GM19372 (cell line): ENCODE data around the gene DMTF1.

Experiments
- ATAC-seq: cut with Tn5 transposase; IDR thresholded peaks from one replicate; pipeline ENCODE4 v1.9.1; 2021; ENCODE audit warnings: mild to moderate bottlenecking, low read depth, moderate library complexity; ENCODE audit not compliant: unreplicated experiment

DMTF1 gene

DNA sequence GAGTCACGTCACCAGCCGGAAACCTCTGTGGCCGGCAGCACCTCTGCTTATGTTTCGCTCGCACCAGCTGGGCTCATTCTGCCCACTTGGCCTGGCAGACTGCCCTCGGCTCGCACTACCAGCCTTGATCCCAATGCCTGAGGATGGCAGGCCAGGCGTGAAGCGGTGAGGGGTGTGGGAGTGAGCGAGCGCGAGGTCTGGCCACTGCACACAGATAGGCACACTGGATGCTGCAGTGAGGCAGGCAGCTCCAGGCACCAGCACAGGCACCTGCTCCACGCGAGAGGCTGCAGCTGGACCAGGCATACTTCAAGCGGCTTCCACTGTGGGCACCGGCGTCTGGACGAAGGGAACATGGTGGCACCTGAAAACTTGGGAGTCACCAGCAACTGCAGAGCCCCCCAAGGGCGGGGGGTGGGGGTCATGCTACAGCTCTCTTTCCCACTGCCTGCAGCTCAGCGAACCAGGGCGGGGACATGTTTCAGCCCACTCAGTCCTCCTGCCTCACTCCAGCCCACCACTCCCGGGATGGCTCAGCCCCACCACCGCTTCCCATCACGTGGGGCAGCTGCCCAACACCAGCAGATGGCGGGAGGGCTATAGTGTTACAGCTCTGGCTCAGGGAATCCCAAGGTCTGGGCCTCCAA is 5.4 kb upstream of the DMTF1 start:
- ATAC-seq, result no peak

- no peak for ATAC-seq
Observed at GRCh38 chr7:87147500-87147899, 4.8 kb upstream of the DMTF1 start.

GRCh38 chr7:87148332-87148955 is 3.8 kb upstream of the DMTF1 start:
- ATAC-seq, result no peak

DNA sequence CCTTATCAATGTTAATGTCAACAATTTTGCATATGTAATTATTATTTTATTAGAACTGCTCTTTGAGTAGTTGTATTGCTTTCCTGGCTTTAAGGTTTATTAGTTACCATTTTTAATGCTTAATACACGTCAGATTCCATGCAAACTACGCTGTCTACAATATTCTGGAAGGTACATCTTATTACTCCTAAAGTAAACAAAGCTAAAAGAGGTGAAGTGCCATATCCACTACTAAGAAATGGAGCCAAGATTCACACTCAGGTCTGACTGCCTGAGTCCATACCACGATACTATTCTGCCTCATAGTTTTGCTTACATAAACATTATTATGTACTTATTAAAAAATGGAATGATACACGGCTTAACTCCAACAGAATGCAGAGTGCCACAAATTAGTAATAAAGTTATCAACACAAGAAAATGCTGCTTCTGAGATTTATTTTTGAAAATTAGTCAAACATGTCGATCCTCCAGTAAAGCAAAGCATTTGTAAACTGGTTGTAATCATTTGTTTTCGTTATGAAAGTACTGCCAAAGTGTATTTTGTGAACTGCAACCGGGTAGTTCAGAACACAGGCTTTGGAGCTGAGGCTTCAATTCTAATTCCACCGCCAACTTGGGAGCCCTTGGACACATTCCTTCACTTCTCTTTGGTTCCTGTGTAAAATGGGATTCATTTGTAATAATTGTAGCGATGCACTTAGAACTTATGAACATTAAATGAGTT is 1.1 kb upstream of the DMTF1 start:
- no peak for ATAC-seq

DNA sequence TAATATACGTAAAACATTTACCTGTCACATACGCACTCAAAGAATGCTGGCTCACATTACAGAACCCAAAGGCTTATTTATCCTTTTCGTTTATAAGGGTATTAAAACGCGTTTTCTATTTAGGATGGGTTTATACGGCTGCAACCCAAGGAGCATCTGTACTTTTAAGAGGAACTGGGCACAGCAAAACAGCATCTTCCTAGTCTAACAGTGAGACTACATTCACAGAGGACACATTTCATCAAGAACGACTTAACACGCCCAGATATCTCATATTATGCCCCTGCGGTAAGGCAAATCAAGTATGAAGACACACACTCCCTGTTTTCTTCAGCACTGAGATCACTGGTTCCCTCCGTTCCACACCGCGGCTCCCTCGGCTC is 533 bp upstream of the DMTF1 start:
- no peak for ATAC-seq

DNA sequence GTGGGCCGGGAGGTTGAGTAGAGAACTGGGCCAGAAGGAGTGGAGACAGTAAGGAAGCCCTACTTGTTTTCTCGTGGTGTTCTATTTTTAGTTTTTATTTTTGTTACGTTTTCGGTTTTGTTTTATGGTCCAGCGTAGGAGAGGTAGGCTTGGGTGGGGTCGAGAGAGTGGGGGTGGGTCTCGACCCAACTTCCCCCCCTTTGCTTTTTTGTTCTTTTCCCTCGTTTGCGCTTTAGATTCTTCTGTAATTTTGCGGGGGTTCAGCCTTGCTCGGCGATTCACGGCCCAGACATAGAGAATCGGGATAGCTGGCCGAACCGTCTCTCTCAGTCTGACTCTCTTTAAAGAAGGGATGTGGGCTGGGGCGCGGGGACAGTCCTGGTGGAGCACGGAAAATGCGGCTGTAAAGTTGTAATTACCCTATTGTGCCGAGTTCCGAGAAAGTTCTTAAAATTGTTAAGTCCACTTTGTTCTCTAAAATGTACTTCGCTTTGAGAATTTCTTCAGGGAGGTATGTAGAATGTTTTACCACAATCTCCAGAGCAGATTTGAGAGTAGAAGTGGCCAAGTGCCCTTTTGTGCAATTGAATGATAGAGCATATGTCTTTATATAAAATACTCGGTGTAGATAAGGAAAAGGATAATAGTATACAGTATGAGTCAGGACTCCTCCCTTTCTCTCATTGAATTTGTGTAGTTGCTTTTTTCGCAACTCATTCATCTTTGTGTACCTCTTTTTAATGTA is 816 bp downstream of the DMTF1 start:
- peak; percentile 7 for ATAC-seq

DNA sequence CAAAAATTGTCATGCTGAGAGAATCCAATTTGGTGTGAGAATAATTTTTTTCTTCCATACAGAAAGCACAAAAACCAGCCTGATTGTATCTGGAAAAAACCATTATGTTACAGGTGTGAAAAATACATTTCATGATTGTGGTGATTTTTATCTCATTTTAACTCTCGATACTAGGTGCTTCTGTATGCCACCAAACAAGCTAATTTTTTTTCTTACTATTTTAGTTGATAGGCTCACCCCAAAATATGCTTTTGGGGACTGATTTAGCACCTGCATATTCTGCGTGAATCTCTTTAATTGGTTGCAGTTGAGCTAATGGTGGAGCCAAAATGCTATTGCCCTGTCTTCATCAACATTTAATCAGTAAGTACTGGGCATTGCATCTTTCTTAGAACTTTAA is 1.9 kb downstream of the DMTF1 start:
- no peak for ATAC-seq

GRCh38 chr7:87154569-87154968 is 2.3 kb downstream of the DMTF1 start:
- ATAC-seq, result no peak

- no peak for ATAC-seq
Observed at GRCh38 chr7:87155788-87156187, 3.5 kb downstream of the DMTF1 start.

DNA sequence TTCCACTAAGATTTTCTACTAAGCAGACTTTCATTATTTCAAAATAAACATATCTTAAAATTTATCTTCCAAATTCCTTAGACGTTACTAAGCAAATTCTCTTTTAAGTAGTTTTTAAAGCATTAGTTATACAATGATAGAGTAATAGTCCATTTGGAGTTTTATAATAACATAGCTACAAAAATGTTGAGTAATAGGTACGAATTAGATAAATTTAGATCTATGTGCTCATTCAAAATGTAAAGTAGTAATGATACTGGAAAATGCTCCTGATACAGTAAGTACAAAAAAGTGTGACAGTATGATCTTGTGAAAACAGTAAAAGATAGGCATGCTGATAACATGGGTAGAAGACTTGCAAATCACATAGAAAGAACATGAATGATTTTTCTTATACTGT is 4.5 kb downstream of the DMTF1 start:
- ATAC-seq, result no peak

DNA sequence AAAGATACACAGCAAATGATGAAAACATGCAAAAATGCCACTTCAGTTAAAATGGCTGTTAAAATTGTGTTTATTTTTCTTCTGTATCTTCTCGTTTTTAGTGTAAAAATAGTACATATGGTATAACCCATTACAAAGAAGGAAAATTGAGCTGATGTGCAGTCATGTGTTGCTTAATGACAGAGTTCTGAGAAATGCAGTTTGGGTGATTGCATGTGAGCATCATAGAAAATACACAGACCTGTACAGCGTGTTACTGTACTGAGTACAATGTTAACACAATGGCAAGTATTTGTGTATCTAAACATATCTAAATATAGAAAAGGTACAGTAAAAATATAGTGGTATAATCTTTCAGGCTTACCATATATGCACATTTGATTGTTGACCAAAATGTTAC is 7.3 kb downstream of the DMTF1 start:
- ATAC-seq, result no peak

DNA sequence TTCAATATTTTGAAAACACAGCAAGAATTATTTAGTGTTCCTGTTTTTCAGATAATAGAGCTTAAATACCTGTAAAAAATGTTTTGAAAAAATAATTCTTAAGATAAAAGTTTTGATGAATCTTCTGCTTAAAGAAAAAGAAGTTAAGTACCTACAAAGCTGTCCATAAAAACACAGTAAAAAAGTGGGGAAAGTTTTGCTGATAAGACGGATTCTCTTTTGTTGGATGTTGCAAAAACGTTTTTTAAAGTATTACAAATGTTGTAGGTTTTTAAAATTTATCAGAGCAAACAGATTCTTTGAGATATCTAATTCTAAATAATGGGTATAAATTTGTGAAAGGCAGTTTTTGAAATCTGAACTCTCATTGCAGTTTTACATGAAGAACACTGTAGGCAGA is 12.2 kb downstream of the DMTF1 start:
- ATAC-seq, result no peak

DNA sequence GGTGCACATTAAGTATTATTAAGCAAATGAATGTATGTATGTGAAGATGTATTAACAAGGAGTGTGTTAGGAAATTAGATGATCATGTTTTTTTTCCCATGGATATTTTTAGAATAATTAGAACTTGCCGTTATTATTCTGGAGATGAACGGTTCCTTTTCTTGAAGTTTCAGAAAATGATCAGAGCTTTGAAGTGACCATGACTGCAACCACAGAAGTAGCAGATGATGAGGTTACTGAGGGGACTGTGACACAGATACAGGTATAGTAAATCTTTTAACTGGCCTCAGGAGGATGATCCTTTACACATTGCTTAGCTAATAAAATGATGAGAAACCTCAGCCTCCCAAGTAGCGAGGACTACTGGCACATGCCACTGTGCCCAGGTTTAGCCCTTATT is 18.6 kb downstream of the DMTF1 start:
- peak; percentile 77 for ATAC-seq

- ATAC-seq, result no peak
Observed at GRCh38 chr7:87171282-87171934, 19.2 kb downstream of the DMTF1 start.

- ATAC-seq, result no peak
Observed at GRCh38 chr7:87173471-87173870, 21.2 kb downstream of the DMTF1 start.

DNA sequence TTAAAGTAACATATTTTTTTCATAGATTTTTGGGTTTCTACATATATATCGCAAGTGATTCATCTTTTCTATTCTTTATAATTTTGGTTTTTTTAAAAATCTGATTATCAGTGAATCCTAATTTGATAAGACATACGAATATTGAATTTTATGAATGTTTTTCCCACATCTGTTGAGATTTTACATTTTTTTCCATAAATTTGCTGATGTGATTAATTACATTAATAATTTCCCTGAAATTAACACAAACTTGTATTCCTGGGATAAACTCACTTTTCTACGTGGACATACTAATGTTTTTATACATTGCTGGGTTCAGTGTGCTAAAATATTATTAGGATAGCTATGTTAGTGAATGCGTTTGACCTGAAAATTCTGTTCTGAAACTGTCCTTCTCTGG is 26.1 kb downstream of the DMTF1 start:
- no peak for ATAC-seq

- ATAC-seq, result no peak
Observed at GRCh38 chr7:87179180-87179579, 26.9 kb downstream of the DMTF1 start.

- ATAC-seq, result no peak
Observed at GRCh38 chr7:87187120-87187519, 34.9 kb downstream of the DMTF1 start.

- no peak for ATAC-seq
Observed at GRCh38 chr7:87188930-87189329, 36.7 kb downstream of the DMTF1 start.

- ATAC-seq, result no peak
Observed at GRCh38 chr7:87190783-87191182, 38.5 kb downstream of the DMTF1 start.
